Activated naive CD4-positive, alpha-beta T cell treated with anti-CD3 and anti-CD28 coated beads for 36 hours (primary cell): ENCODE measurements around the gene NHS. TPM values are rescaled to one million over a fixed set of nuclear protein-coding genes. Genes with fewer than 3 reads are reported as not detected.

Source experiments
- CTCF ChIA-PET: fragments of 350-600 bp; sonication (Branson Sonifier 250); formaldehyde crosslinking; loops from one replicate; lab custom pipeline; 2021; ENCODE audit warnings: antibody characterized with exemption; lab: Charles Lee
- DNase-seq: peaks from one replicate; pipeline ENCODE4 v3.0.0-alpha.2; 2020
- H3K27ac Mint-ChIP-seq: one replicate; pipeline ENCODE4 v1.8.0; 2021; ENCODE audit warnings: mild to moderate bottlenecking, mixed read lengths
- H3K27me3 Mint-ChIP-seq: one replicate; pipeline ENCODE4 v1.8.0; 2021; ENCODE audit warnings: low read depth, mixed read lengths
- H3K36me3 Mint-ChIP-seq: one replicate; pipeline ENCODE4 v1.8.0; 2021; ENCODE audit warnings: low read depth, mixed read lengths
- H3K4me1 Mint-ChIP-seq: one replicate; pipeline ENCODE4 v1.8.0; 2021; ENCODE audit warnings: low read depth, mixed read lengths
- H3K4me3 Mint-ChIP-seq: one replicate; pipeline ENCODE4 v1.8.0; 2021; ENCODE audit warnings: mild to moderate bottlenecking, moderate library complexity, mixed read lengths
- H3K9me3 Mint-ChIP-seq: one replicate; pipeline ENCODE4 v1.8.0; 2021; ENCODE audit warnings: mixed read lengths
- intact Hi-C: fragments of 100-400 bp; cut with micrococcal nuclease; formaldehyde crosslinking; loops from one replicate; pipeline ENCODE4 v1.15.1; 2023
- microRNA-seq: library from miRNA; unstranded; fragments of <30 nt; microRNA quantifications from one replicate; pipeline ENCODE4 v1.2.0, GENCODE V29; 2022; ENCODE audit warnings: borderline microRNAs expressed, borderline replicate concordance
- total RNA-seq, 2 experiments: library from RNA; stranded (reverse); gene quantifications; one replicate each; pipeline ENCODE4 v1.2.3, GENCODE V29; 2021

Gene NHS
- total RNA-seq, 2 experiments from 2014 or later, result 7.8 to 8.9 TPM

DNA sequence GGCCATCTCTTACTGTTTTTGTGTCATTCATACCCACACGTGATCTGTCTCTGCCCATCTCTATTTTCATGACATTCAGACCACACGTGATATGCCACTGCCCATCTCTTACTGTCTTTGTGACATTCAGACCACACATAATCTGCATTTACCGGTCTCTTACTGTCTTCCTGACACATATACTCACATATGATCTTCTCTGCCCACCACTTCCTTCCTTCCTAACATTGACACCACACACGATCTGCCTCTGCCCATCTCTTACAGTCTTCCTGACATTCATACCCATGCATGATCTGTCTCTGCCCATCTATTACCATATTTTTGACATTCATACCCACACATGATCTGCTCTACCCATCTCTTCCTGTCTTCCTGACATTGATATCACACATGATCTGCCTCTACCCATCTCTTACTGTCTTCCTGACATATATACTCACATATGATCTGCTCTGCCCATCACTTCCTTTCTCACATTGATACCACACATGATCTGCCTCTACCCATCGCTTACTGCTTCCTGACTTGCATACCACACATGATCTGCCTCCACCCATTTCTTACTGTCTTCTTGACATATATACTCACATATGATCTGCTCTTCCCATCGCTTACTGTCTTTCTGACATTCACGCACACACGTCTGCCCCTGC lies 398.3 kb downstream of the NHS start:
- no peaks in the 10 kb centered on the region for H3K9me3 Mint-ChIP-seq
- H3K27me3 Mint-ChIP-seq, result no peaks in the 10 kb centered on the region
- H3K4me3 Mint-ChIP-seq, result no peak overlapping the region
- CTCF ChIA-PET, result no interaction called here
- peaks cover 11% of the 10 kb centered on the region for H3K4me1 Mint-ChIP-seq
- intact Hi-C loops, result loop anchor here (2.0 kb wide), 1 partner anchor 37 kb away; the partner anchor contains the start of gene SCML1
- H3K36me3 Mint-ChIP-seq, result no peaks in the 10 kb centered on the region
- DNase-seq, result no peak
- H3K27ac Mint-ChIP-seq, result no peak overlapping the region

GRCh38 chrX:17774053-17774452 lies 399.1 kb downstream of the NHS start:
- H3K36me3 Mint-ChIP-seq, result no peaks in the 10 kb centered on the region
- DNase-seq, result no peak
- no peak overlapping the region for H3K27ac Mint-ChIP-seq
- H3K4me1 Mint-ChIP-seq, result peaks cover 18% of the 10 kb centered on the region
- no peaks in the 10 kb centered on the region for H3K27me3 Mint-ChIP-seq
- no peaks in the 10 kb centered on the region for H3K9me3 Mint-ChIP-seq
- H3K4me3 Mint-ChIP-seq, result no peak overlapping the region
- intact Hi-C loops, result no loop called here
- CTCF ChIA-PET, result no interaction called here

DNA sequence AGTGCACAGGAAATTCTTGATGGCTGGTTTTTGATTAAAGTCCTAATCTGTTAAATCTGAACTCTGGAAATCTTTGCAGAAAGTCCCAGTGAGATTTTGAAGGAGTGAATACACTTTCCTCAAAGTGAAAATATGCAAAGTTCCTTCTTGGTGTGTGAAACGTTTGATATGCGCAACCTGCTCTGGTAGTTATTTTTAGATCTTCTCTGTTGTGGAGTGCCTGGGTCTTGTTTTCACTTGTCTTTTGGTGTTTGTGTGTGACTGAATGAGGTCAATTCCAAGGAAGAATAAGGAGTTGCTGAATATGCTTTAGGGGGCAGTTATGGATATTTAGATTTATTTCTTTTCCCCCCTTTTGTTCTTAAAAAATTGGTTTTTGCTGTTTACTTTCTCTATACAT lies 404.0 kb downstream of the NHS start:
- Mint-ChIP-seq H3K9me3 (no peaks in the 10 kb centered on the region), H3K4me1 (peaks cover 29% of the 10 kb centered on the region), H3K27me3 (no peaks in the 10 kb centered on the region), H3K36me3 (no peaks in the 10 kb centered on the region), H3K4me3 (no peak overlapping the region), H3K27ac (peak overlapping the region; percentile 47)
- no peak for DNase-seq
- CTCF ChIA-PET, result interaction anchor here (0.8 kb wide), 1 partner anchor 34 kb away, joined by 3 read pairs; no protein-coding TSS in a partner anchor
- intact Hi-C loops, result no loop called here

- H3K4me1 Mint-ChIP-seq, result peaks cover 29% of the 10 kb centered on the region
- no peaks in the 10 kb centered on the region for H3K9me3 Mint-ChIP-seq
- CTCF ChIA-PET, result interaction anchor here (0.8 kb wide), 1 partner anchor 35 kb away, joined by 3 read pairs; no protein-coding TSS in a partner anchor
- H3K27me3 Mint-ChIP-seq, result no peaks in the 10 kb centered on the region
- intact Hi-C loops, result no loop called here
- no peak overlapping the region for H3K4me3 Mint-ChIP-seq
- no peak overlapping the region for H3K27ac Mint-ChIP-seq
- H3K36me3 Mint-ChIP-seq, result no peaks in the 10 kb centered on the region
- no peak for DNase-seq
Measured at GRCh38 chrX:17779434-17779833, 404.4 kb downstream of the NHS start.

Small RNAs within 50 kb of the gene (microRNA-seq; reads per million reads assigned to microRNA genes)
- not detected for gene MIR4768
